ENCODE measurements around the gene PRDM16.

PRDM16 gene

DNA sequence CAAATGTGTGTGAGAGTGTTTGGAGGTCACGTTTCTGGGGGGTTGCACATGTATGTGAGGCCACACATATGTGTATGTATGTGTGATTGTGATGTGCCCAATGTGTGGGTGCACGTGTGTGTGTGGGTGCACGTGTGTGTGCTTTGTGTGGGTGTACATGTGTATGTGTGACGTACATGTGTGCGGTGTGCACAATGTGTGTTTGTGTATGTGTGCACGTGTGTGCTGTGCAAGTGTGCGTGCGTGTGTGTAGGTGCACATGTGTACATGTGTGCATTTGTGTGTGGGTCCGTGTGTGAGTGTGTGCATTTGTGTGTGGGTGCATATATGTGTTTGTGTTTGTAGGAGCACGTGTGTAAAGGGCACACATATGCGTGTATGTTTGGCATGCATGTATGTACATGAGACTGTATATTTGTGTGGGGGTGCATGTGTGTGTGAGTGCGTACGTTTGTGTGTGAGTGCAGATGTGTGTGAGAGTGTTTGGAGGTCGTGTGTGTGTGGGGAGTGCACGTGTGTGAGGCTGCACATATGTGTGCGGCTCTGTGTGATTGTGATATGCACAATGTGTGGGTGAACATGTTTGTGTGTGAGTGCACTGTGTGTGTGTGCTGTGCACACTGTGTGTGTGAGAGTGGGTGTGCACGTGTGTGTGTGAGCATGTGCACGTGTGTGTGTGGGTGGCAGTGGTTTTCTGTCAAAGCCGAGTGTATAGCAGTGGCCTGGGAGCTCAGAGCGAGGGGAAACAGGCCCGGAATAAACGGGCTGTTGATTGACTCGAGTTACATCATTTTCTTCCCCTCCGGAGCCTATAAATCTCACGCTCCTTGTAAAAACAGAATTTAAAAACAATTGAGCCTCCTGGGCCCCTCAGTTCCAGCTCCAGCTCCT is 252.8 kb downstream of the PRDM16 start:
- TF ChIP-seq, protein P1, sequence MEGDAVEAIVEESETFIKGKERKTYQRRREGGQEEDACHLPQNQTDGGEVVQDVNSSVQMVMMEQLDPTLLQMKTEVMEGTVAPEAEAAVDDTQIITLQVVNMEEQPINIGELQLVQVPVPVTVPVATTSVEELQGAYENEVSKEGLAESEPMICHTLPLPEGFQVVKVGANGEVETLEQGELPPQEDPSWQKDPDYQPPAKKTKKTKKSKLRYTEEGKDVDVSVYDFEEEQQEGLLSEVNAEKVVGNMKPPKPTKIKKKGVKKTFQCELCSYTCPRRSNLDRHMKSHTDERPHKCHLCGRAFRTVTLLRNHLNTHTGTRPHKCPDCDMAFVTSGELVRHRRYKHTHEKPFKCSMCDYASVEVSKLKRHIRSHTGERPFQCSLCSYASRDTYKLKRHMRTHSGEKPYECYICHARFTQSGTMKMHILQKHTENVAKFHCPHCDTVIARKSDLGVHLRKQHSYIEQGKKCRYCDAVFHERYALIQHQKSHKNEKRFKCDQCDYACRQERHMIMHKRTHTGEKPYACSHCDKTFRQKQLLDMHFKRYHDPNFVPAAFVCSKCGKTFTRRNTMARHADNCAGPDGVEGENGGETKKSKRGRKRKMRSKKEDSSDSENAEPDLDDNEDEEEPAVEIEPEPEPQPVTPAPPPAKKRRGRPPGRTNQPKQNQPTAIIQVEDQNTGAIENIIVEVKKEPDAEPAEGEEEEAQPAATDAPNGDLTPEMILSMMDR (IDR thresholded peaks at IDR 0.05; ENCODE audit: low read length) = no peak
- TF ChIP-seq EZH2 (IDR thresholded peaks at IDR 0.05; ENCODE audit: borderline replicate concordance, low read length) = no peak
- no peaks in the 10 kb centered on the region for H3K9me3 ChIP-seq (ENCODE audit: low read length)
- no peak overlapping the region for H2AFZ ChIP-seq (ENCODE audit: low read length)
- no peak overlapping the region for H3K9ac ChIP-seq (ENCODE audit: low read length)
- no peaks in the 10 kb centered on the region for H3K9me2 ChIP-seq (ENCODE audit: low read depth, low read length)
- H3K4me3 ChIP-seq (ENCODE audit: low read depth, low read length, poor library complexity, severe bottlenecking) = no peak overlapping the region
- no peaks in the 10 kb centered on the region for H3K79me2 ChIP-seq (ENCODE audit: insufficient read depth, low read length)
- no peak overlapping the region for H3K27ac ChIP-seq (ENCODE audit: low read depth, low read length, poor library complexity, severe bottlenecking)
- H3K36me3 ChIP-seq (ENCODE audit: insufficient read depth, low read length) = no peaks in the 10 kb centered on the region
- no peaks in the 10 kb centered on the region for H3K27me3 ChIP-seq (ENCODE audit: insufficient read depth, low read length)
- H3K4me1 ChIP-seq (ENCODE audit: insufficient read depth, low read length, severe bottlenecking) = no peaks in the 10 kb centered on the region
- no peaks in the 10 kb centered on the region for H3F3A ChIP-seq (ENCODE audit: insufficient read depth, low read length)
- H4K20me1 ChIP-seq (ENCODE audit: insufficient read depth, low read length) = no peaks in the 10 kb centered on the region
- H3K4me2 ChIP-seq (ENCODE audit: low read length) = no peak overlapping the region

DNA sequence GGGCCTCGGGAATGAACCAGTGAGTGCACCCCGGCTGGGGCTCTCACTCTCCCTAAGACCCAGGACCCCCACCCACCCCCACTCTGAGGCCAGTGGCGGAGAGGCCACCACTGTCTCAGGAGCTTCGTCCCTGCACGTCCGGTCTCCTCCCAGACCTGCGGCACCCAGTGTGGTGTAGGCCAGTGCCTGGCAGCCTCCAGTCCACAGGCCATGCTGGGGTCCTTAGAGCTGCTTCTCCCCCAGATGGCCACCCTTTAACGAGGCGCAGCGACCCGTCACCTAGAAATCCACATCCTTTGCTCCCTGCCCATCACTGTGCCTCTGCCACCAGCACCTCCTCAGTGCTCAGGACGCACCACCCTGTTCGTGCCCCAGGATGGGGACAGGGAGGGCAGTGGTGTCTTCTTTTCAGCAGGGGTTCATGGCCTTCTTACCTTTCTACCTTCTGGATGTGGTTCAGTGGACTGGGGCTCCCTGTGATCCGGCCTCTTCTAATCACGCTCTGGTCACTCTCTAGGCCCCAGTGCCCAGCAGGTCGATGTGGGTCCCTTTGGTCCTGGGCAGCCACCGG is 253.5 kb downstream of the PRDM16 start:
- TF ChIP-seq EZH2 (IDR thresholded peaks at IDR 0.05; ENCODE audit: borderline replicate concordance, low read length) = no peak
- TF ChIP-seq, protein P1 (IDR thresholded peaks at IDR 0.05; ENCODE audit: low read length) = no peak
- Histone ChIP-seq H3K27me3 (ENCODE audit: insufficient read depth, low read length) (no peaks in the 10 kb centered on the region), H3K4me1 (ENCODE audit: insufficient read depth, low read length, severe bottlenecking) (no peaks in the 10 kb centered on the region), H3K36me3 (ENCODE audit: insufficient read depth, low read length) (no peaks in the 10 kb centered on the region), H3K9me3 (ENCODE audit: low read length) (no peaks in the 10 kb centered on the region), H3K4me2 (ENCODE audit: low read length) (no peak overlapping the region), H2AFZ (ENCODE audit: low read length) (no peak overlapping the region), H3K9me2 (ENCODE audit: low read depth, low read length) (no peaks in the 10 kb centered on the region), H3K4me3 (ENCODE audit: low read depth, low read length, poor library complexity, severe bottlenecking) (no peak overlapping the region), H4K20me1 (ENCODE audit: insufficient read depth, low read length) (no peaks in the 10 kb centered on the region), H3K27ac (ENCODE audit: low read depth, low read length, poor library complexity, severe bottlenecking) (no peak overlapping the region), H3F3A (ENCODE audit: insufficient read depth, low read length) (no peaks in the 10 kb centered on the region), H3K79me2 (ENCODE audit: insufficient read depth, low read length) (no peaks in the 10 kb centered on the region), H3K9ac (ENCODE audit: low read length) (no peak overlapping the region)

DNA sequence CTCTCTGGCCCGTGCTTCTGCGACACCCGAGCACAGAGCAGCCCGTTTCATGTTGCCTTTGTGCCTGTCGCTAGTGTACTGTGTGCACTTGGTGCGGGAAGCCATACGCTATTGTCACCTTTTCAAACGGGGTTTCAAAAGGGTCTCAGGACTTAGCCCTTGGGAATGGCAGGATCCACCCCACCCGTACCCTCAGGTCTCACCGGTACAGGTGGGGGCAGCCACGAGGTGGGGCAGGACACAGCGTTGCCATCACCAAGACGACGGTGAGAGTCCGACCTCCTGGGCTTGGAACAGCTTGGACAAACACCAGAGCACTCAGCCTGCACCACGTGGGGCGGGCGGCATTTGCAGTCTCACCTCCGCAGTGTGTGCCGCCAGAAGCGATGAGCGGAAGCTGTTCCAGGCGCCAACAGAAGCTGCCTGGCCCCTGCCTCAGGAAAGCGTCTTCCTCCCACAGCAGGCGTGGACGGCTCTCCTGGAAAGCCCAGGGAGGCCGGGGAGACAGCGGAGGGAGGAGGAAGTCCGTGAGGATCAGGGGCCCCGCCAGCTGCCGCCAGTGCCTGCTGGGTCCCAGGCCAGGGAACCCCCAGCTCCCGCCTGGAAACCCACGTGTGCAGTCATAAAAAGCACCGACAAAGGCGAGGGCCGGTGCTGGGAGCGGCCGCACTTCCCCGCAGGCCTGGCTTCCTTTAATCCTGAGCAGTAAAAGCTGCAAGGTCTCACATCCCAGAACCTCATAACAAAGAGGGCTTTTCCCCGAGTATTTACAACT is 254.2 kb downstream of the PRDM16 start:
- Histone ChIP-seq H3K79me2 (ENCODE audit: insufficient read depth, low read length) (no peaks in the 10 kb centered on the region), H3K4me2 (ENCODE audit: low read length) (no peak overlapping the region), H3K27me3 (ENCODE audit: insufficient read depth, low read length) (no peaks in the 10 kb centered on the region), H3K9me2 (ENCODE audit: low read depth, low read length) (no peaks in the 10 kb centered on the region), H3K4me3 (ENCODE audit: low read depth, low read length, poor library complexity, severe bottlenecking) (no peak overlapping the region), H3K9ac (ENCODE audit: low read length) (no peak overlapping the region), H3K4me1 (ENCODE audit: insufficient read depth, low read length, severe bottlenecking) (no peaks in the 10 kb centered on the region), H4K20me1 (ENCODE audit: insufficient read depth, low read length) (no peaks in the 10 kb centered on the region), H3K27ac (ENCODE audit: low read depth, low read length, poor library complexity, severe bottlenecking) (no peak overlapping the region), H3F3A (ENCODE audit: insufficient read depth, low read length) (no peaks in the 10 kb centered on the region), H2AFZ (ENCODE audit: low read length) (no peak overlapping the region), H3K9me3 (ENCODE audit: low read length) (no peaks in the 10 kb centered on the region), H3K36me3 (ENCODE audit: insufficient read depth, low read length) (no peaks in the 10 kb centered on the region)
- TF ChIP-seq EZH2 (IDR thresholded peaks at IDR 0.05; ENCODE audit: borderline replicate concordance, low read length) = no peak
- TF ChIP-seq, protein P1 (IDR thresholded peaks at IDR 0.05; ENCODE audit: low read length) = no peak

Measured in OCI-LY1 (cell line).